Heart right ventricle (tissue), 16 donors: ENCODE measurements around the gene ACVRL1. TPM values are rescaled to one million over a fixed set of nuclear protein-coding genes. Genes with fewer than 3 reads are reported as not detected.

ENCODE experiments used
- ATAC-seq, 8 donors: fragments of 200-7000 bp; cut with Tn5 transposase; one replicate each; pipeline ENCODE4 v1.9.1; 2020; ENCODE audit warnings: mild to moderate bottlenecking in 8 of 8, moderate library complexity in 8 of 8, moderate number of reproducible peaks in 1 of 8
- DNase-seq, 2 donors: peaks; one replicate each; pipeline ENCODE4 v3.0.0-alpha.2; 2020
- H3K27ac ChIP-seq, 10 donors: fragments of 200-600 bp; sonication (generic) in 2 of 10; one replicate each; pipeline versions ENCODE4 v1.5.0 to v1.8.0; 2020 to 2022; ENCODE audit warnings: mild to moderate bottlenecking in 3 of 10
- H3K27me3 ChIP-seq, 7 donors: fragments of 200-600 bp; one replicate each; pipeline ENCODE4 v1.8.0; 2021 to 2022; ENCODE audit warnings: mild to moderate bottlenecking in 2 of 7
- H3K36me3 ChIP-seq, 9 donors: fragments of 200-600 bp; sonication (generic) in 1 of 9; one replicate each; pipeline versions ENCODE4 v1.5.0 to v1.8.0; 2020 to 2022; ENCODE audit warnings: mild to moderate bottlenecking in 2 of 9
- H3K4me1 ChIP-seq, 9 donors: fragments of 200-600 bp; sonication (generic) in 1 of 9; one replicate each; pipeline versions ENCODE4 v1.5.0 to v1.8.0; 2020 to 2022; ENCODE audit warnings: mild to moderate bottlenecking in 4 of 9
- H3K4me3 ChIP-seq, 10 donors: fragments of 200-600 bp; sonication (generic) in 2 of 10; one replicate each; pipeline versions ENCODE4 v1.5.0 to v1.8.0; 2020 to 2022; ENCODE audit warnings: mild to moderate bottlenecking in 7 of 10, moderate library complexity in 2 of 10
- H3K9me3 ChIP-seq, 11 donors: fragments of 200-600 bp in 10 of 11; sonication (generic) in 2 of 11; one replicate each; pipeline versions ENCODE4 v1.5.0 to v1.8.0; 2013 to 2022; ENCODE audit warnings: mild to moderate bottlenecking in 2 of 11, control low read depth in 1 of 11, moderate library complexity in 1 of 11
- WGBS, 2 donors: extraction: QIAGEN DNeasy Blood & Tissue Kit; methylation state at CpG; one replicate each; pipeline ENCODE4 v1.1.7; 2013; ENCODE audit warnings: inconsistent platforms in 1 of 2; 5-methylcytosine and 5-hydroxymethylcytosine counted together
- intact Hi-C, 10 donors: fragments of 100-400 bp; cut with DNase I; formaldehyde crosslinking; loops; one replicate each; pipeline versions ENCODE4 v1.11.1 to v1.14.2; 2022
- polyA plus RNA-seq, 2 donors: library from polyadenylated mRNA; stranded (reverse); fragments of 200-250 nt; gene quantifications; one replicate each; pipeline ENCODE4 v1.2.3, GENCODE V29; 2013
- total RNA-seq, 10 donors: library from RNA; stranded (reverse); fragmentation: NEBNext Ultra II Directional in 3 of 10; extraction: Animal tissue kit (Norgen Biotek cat#: 25700) in 3 of 10; gene quantifications; one replicate each; pipeline versions ENCODE4 v1.2.1 to v1.2.4, GENCODE V29; 2021 to 2023
- TF ChIP-seq, protein P1 (sequence below), 9 donors: fragments of 200-600 bp; sonication (generic) in 2 of 9; IDR thresholded peaks; one replicate each; pipeline versions ENCODE4 v1.5.0 to v1.8.0; 2021 to 2022; ENCODE audit warnings: antibody characterized with exemption in 9 of 9, mild to moderate bottlenecking in 5 of 9, moderate library complexity in 1 of 9
- donor health status: Arrhythmogenic right ventricular cardiomyopathy.
- donor health status: ischemic (EF 13 %, LVEDD 7.1; RV severe dilation, severe dysfunction).
- donor health status: healthy with polysubstance abuse.
- donor health status: DM: no; HTN: yes; CAD: no.
- donor health status: DM: no; HTN: no; CAD: no.
- donor health status: ischemic (EF 25% LVEDD 6.9; RV normal size, moderate dysfunction).
- donor health status: ischemic (EF 25% LVEDD 5.7; RV mildly dilated, moderate dysfunction).
- donor health status: healthy.
- donor health status: DM: yes; HTN: yes; CAD: no.
- donor health status: Ischemic cardiomyopathy.
- donor health status: ischemic (EF 35%, LVEDD 5.7; RV mildly dilated, moderate dysfunction).
- donor health status: nonischemic (EF 11% LVEDD 7.7; RV severe dilation, severe dysfunction).
- donor health status: DM: yes; HTN: yes; CAD: no.
- donor health status: PGD.
- donor health status: ischemic (EF 29% LVEDD 5.4; RV normal size, mild dysfunction).
- donor health status: nonischemic (EF 23%, LVEDD 6.1; RV moderate dilation, normal function).

The ACVRL1 gene
- total and polyA plus RNA-seq, 12 donors = 16.6 to 68.0 (median 30.4) TPM

DNA sequence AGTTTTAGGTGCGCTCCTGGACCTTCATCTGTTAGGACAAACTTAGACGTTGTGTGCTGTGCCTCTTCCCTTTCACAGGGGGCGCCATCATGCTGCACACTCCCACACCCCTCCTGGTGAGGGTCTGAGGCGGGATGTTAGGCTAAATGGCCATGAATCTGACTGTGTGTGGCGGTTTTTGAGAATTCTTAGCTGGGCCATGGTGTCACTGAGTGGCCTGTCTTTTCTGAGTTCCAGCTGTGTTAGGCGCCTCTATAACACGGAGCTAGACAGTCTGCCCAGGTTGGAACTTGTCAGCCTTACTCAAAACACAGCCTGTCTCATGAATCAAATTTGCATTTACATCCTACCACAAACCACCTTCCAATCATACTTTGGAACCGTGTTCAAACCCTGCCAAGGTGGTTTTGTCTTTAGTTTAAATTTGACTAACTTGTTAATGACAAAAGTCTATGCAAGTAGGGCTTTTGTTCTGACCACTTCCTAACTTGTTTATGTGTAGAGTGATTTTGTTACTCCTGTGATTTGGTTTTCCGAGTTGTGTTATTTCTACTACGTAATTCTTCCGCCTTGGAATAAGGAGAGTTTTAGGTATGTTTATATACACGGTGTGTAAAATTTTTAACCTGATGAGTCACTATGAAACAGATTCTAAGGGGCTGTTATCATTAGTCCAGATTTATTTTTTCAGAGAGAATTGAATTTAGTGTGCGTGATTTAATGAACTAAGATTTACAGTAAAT is 63.8 kb downstream of the ACVRL1 start:
- DNase-seq (no peak), ATAC-seq (no peak)
- Histone ChIP-seq H3K4me3 (no peak overlapping the region), H3K27me3 (no peaks in the 10 kb centered on the region), H3K9me3 (no peaks in the 10 kb centered on the region), H3K27ac (peak overlapping the region in 1 of 10 donors; percentile 87), H3K36me3 (peaks cover 0 to 12% (median 8%) of the 10 kb centered on the region in 9 donors), H3K4me1 (peaks cover 0 to 63% (median 37%) of the 10 kb centered on the region in 9 donors)
- TF ChIP-seq, protein P1, sequence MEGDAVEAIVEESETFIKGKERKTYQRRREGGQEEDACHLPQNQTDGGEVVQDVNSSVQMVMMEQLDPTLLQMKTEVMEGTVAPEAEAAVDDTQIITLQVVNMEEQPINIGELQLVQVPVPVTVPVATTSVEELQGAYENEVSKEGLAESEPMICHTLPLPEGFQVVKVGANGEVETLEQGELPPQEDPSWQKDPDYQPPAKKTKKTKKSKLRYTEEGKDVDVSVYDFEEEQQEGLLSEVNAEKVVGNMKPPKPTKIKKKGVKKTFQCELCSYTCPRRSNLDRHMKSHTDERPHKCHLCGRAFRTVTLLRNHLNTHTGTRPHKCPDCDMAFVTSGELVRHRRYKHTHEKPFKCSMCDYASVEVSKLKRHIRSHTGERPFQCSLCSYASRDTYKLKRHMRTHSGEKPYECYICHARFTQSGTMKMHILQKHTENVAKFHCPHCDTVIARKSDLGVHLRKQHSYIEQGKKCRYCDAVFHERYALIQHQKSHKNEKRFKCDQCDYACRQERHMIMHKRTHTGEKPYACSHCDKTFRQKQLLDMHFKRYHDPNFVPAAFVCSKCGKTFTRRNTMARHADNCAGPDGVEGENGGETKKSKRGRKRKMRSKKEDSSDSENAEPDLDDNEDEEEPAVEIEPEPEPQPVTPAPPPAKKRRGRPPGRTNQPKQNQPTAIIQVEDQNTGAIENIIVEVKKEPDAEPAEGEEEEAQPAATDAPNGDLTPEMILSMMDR (IDR thresholded peaks at IDR 0.05) = peak in 6 of 9 donors; percentile 18 to 58 (median 31)
- 85 to 90% methylated on average over 13 of the region's 13 CpGs for WGBS, 2 donors
- intact Hi-C loops = loop anchor here in 2 of 10 donors (10.0 kb wide), 2 partner anchors 46 to 146 kb away; no protein-coding TSS in a partner anchor

DNA sequence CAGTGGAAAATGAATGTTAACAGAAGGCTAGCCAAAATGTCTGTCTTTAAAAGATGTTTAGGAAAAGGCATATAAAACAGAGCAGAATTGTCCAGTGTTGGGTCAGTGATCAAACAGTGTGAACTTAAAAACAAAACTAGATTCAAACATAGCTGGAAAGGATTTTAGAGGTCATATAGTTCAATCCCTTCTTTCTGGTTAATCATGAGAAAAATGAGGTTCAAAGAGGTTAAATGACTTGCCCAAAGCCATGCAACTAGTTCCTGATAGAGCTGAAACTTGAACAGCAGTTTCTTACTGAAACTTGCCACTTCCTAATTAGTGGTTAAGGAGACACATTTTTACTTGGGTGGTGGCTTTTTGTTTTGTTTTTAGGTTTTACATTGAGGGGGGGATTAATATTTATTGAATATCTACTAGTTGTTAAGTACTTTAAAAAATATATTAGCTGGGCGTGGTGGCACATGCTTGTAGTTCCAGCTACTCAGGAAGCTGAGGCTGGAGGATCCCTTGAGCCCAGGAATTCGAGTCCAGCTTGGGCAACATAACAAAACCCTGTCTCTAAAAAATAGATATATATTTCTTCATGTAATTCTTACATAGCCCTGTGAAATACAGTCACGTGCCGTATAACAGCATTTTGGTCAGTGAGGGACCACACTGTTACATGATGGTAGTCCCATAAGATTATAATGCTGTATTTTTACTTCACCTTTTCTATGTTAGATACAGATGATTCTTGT is 64.5 kb downstream of the ACVRL1 start:
- peaks cover 0 to 70% (median 37%) of the 10 kb centered on the region in 9 donors for H3K4me1 ChIP-seq
- WGBS, 2 donors = 71 to 73% methylated on average over 4 of the region's 4 CpGs
- peaks cover 0 to 20% (median 16%) of the 10 kb centered on the region in 9 donors for H3K36me3 ChIP-seq
- no peaks in the 10 kb centered on the region for H3K27me3 ChIP-seq
- H3K27ac ChIP-seq = peak overlapping the region in 1 of 10 donors; percentile 87
- ATAC-seq (no peak), DNase-seq (no peak)
- TF ChIP-seq, protein P1 (IDR thresholded peaks at IDR 0.05) = no peak
- intact Hi-C loops = loop anchor here in 2 of 10 donors (10.0 kb wide), 2 partner anchors 47 to 147 kb away; no protein-coding TSS in a partner anchor
- H3K4me3 ChIP-seq = peak overlapping the region in 1 of 10 donors; percentile 21
- no peaks in the 10 kb centered on the region for H3K9me3 ChIP-seq

- no peak for ATAC-seq
- 75 to 82% methylated on average over 5 of the region's 5 CpGs for WGBS, 2 donors
- peaks cover 0 to 76% (median 37%) of the 10 kb centered on the region in 9 donors for H3K4me1 ChIP-seq
- peaks cover 0 to 24% (median 16%) of the 10 kb centered on the region in 9 donors for H3K36me3 ChIP-seq
- intact Hi-C loops = loop anchor here in 2 of 10 donors (10.0 kb wide), 2 partner anchors 48 to 148 kb away; no protein-coding TSS in a partner anchor
- H3K27me3 ChIP-seq = no peaks in the 10 kb centered on the region
- H3K27ac ChIP-seq = peak overlapping the region in 3 of 10 donors; percentile 5 to 87 (median 10)
- TF ChIP-seq, protein P1 (IDR thresholded peaks at IDR 0.05) = no peak
- DNase-seq = no peak
- no peaks in the 10 kb centered on the region for H3K9me3 ChIP-seq
- peak overlapping the region in 1 of 10 donors; percentile 21 for H3K4me3 ChIP-seq
These were observed 65.1 kb downstream of the ACVRL1 start for GRCh38 chr12:51972422-51972812.

GRCh38 chr12:51972849-51973273 is 65.6 kb downstream of the ACVRL1 start:
- peak in 1 of 2 donors; percentile 32 for DNase-seq
- intact Hi-C loops = loop anchor here in 2 of 10 donors (10.0 kb wide), 2 partner anchors 48 to 148 kb away; no protein-coding TSS in a partner anchor
- TF ChIP-seq, protein P1 (IDR thresholded peaks at IDR 0.05) = no peak
- peaks cover 0 to 81% (median 37%) of the 10 kb centered on the region in 9 donors for H3K4me1 ChIP-seq
- H3K27ac ChIP-seq = peak overlapping the region in 4 of 10 donors; percentile 0 to 87 (median 8)
- ATAC-seq = peak; percentile 29 to 74 (median 62)
- no peaks in the 10 kb centered on the region for H3K27me3 ChIP-seq
- peak overlapping the region in 1 of 10 donors; percentile 21 for H3K4me3 ChIP-seq
- H3K9me3 ChIP-seq = no peaks in the 10 kb centered on the region
- H3K36me3 ChIP-seq = peaks cover 0 to 29% (median 16%) of the 10 kb centered on the region in 9 donors
- 27 to 31% methylated on average over 9 of the region's 9 CpGs for WGBS, 2 donors
